ENCODE results near the gene ZMYND10.
"Not testable (repeated sequence)": the region's sequence is repeated elsewhere in the genome, so short reads cannot be mapped to it uniquely, and the experiment has no call there.

ZMYND10 gene

GRCh38 chr3:50318163-50318562, 27.4 kb downstream of the ZMYND10 start:
- Histone ChIP-seq H3K4me1 (peaks cover 3% of the 10 kb centered on the region), H3K36me3 (peaks cover 17% of the 10 kb centered on the region), H3K27me3 (no peaks in the 10 kb centered on the region), H3K9me3 (no peaks in the 10 kb centered on the region), H3K4me3 (ENCODE audit: low read depth, low read length) (no peak overlapping the region)
- TF ChIP-seq CTCF (IDR thresholded peaks at IDR 0.05; ENCODE audit: low read depth, low read length): no peak
- DNase-seq: no peak

GRCh38 chr3:50317300-50317699, 28.2 kb downstream of the ZMYND10 start:
- H3K9me3 ChIP-seq: no peaks in the 10 kb centered on the region
- TF ChIP-seq CTCF (IDR thresholded peaks at IDR 0.05; ENCODE audit: low read depth, low read length): no peak
- peaks cover 17% of the 10 kb centered on the region for H3K36me3 ChIP-seq
- no peak for DNase-seq
- H3K4me1 ChIP-seq: peaks cover 3% of the 10 kb centered on the region
- H3K27me3 ChIP-seq: no peaks in the 10 kb centered on the region
- H3K4me3 ChIP-seq (ENCODE audit: low read depth, low read length): no peak overlapping the region

GRCh38 chr3:50316657-50317242, 28.8 kb downstream of the ZMYND10 start:
- no peaks in the 10 kb centered on the region for H3K27me3 ChIP-seq
- no peak for DNase-seq
- no peak for TF ChIP-seq CTCF (IDR thresholded peaks at IDR 0.05; ENCODE audit: low read depth, low read length)
- no peaks in the 10 kb centered on the region; the same call in none of the 2 replicates for H3K4me1 ChIP-seq
- H3K4me3 ChIP-seq (ENCODE audit: low read depth, low read length): no peak overlapping the region
- H3K36me3 ChIP-seq: peaks cover 17% of the 10 kb centered on the region
- H3K9me3 ChIP-seq: no peaks in the 10 kb centered on the region

- Histone ChIP-seq H3K4me3 (ENCODE audit: low read depth, low read length) (no peak overlapping the region), H3K36me3 (peaks cover 14% of the 10 kb centered on the region), H3K27me3 (no peaks in the 10 kb centered on the region), H3K9me3 (no peaks in the 10 kb centered on the region), H3K4me1 (no peaks in the 10 kb centered on the region)
- TF ChIP-seq CTCF (IDR thresholded peaks at IDR 0.05; ENCODE audit: low read depth, low read length): no peak
- DNase-seq: no peak
Measured at GRCh38 chr3:50314816-50315215, 30.7 kb downstream of the ZMYND10 start.

GRCh38 chr3:50314342-50314741, 31.2 kb downstream of the ZMYND10 start:
- Histone ChIP-seq H3K36me3 (peaks cover 9% of the 10 kb centered on the region), H3K9me3 (no peaks in the 10 kb centered on the region), H3K4me3 (ENCODE audit: low read depth, low read length) (no peak overlapping the region), H3K27me3 (no peaks in the 10 kb centered on the region), H3K4me1 (no peaks in the 10 kb centered on the region)
- no peak for DNase-seq
- TF ChIP-seq CTCF (IDR thresholded peaks at IDR 0.05; ENCODE audit: low read depth, low read length): no peak

- H3K36me3 ChIP-seq; H3K4me3 ChIP-seq (ENCODE audit: low read depth, low read length); DNase-seq; H3K4me1 ChIP-seq; H3K9me3 ChIP-seq; H3K27me3 ChIP-seq: not testable (repeated sequence)
Measured at GRCh38 chr3:50312041-50312440, 33.5 kb downstream of the ZMYND10 start.

- Histone ChIP-seq H3K9me3 (no peaks in the 10 kb centered on the region), H3K4me1 (no peaks in the 10 kb centered on the region; the same call in 1 of the 2 replicates), H3K4me3 (ENCODE audit: low read depth, low read length) (no peak overlapping the region), H3K27me3 (no peaks in the 10 kb centered on the region), H3K36me3 (no peaks in the 10 kb centered on the region)
- TF ChIP-seq CTCF (IDR thresholded peaks at IDR 0.05; ENCODE audit: low read depth, low read length): no peak
- no peak for DNase-seq
Measured at GRCh38 chr3:50304601-50305000, 40.9 kb downstream of the ZMYND10 start.

Data from BE2C (cell line).